ENCODE data around the gene MRPL38. TPM values are rescaled to one million over a fixed set of nuclear protein-coding genes. Genes with fewer than 3 reads are reported as not detected.

Gene MRPL38
- polyA plus RNA-seq, 4 donors = 56.9 to 93.5 (median 65.1) TPM

GRCh38 chr17:75906143-75906884 is 1.6 kb upstream of the MRPL38 start:
- FAIRE-seq = no peak
- Histone ChIP-seq H3K36me3 (ENCODE audit: control insufficient read depth in 3 of 3, insufficient read depth in 2 of 3, low read depth in 1 of 3, low read length in 3 of 3) (peaks cover 0 to 56% (median 0%) of the 10 kb centered on the region in 3 donors), H3K4me3 (ENCODE audit: low read depth in 1 of 3, low read length in 3 of 3) (no peak overlapping the region), H3K27ac (ENCODE audit: low read depth in 1 of 3, low read length in 2 of 3) (peak overlapping the region in 1 of 3 donors; percentile 25), H3K4me1 (ENCODE audit: control insufficient read depth in 3 of 3, insufficient read depth in 2 of 3, low read depth in 1 of 3, low read length in 2 of 3) (peaks cover 2 to 12% (median 3%) of the 10 kb centered on the region in 3 donors), H3K27me3 (ENCODE audit: control insufficient read depth in 3 of 3, insufficient read depth in 3 of 3, low read length in 3 of 3) (no peaks in the 10 kb centered on the region), H3K9me3 (ENCODE audit: control insufficient read depth in 2 of 2, insufficient read depth in 1 of 2, low read depth in 1 of 2, low read length in 1 of 2) (no peaks in the 10 kb centered on the region)
- DNase-seq = no peak
- WGBS, 3 donors = 67 to 80% (median 70%) methylated on average over 10 of the region's 10 CpGs

DNA sequence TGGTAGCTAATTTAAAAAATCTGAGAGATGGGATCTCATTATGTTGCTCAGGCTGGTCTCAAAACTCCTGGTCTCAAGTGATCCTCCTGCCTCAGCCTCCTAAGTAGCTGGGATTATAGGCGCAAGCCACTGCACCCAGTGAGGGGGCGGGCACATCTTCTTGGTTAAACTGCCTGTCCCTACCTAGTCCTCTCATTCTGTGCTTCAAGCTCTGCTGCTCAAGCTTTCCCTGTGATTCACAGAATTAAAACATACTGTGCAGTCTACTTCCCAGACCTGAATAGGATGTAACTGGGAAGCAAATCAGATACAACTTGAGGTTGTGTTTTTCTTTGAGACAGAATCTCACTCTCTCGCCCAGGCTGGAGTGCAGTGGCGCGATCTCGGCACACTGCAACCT is 2.3 kb downstream of the MRPL38 start:
- no peaks in the 10 kb centered on the region for H3K27me3 ChIP-seq (ENCODE audit: control insufficient read depth in 3 of 3, insufficient read depth in 3 of 3, low read length in 3 of 3)
- H3K27ac ChIP-seq (ENCODE audit: low read depth in 1 of 3, low read length in 2 of 3) = no peak overlapping the region
- DNase-seq (no peak), FAIRE-seq (no peak)
- peaks cover 4 to 62% (median 8%) of the 10 kb centered on the region in 3 donors for H3K36me3 ChIP-seq (ENCODE audit: control insufficient read depth in 3 of 3, insufficient read depth in 2 of 3, low read depth in 1 of 3, low read length in 3 of 3)
- H3K9me3 ChIP-seq (ENCODE audit: control insufficient read depth in 2 of 2, insufficient read depth in 1 of 2, low read depth in 1 of 2, low read length in 1 of 2) = no peaks in the 10 kb centered on the region
- peaks cover 2 to 12% (median 3%) of the 10 kb centered on the region in 3 donors for H3K4me1 ChIP-seq (ENCODE audit: control insufficient read depth in 3 of 3, insufficient read depth in 2 of 3, low read depth in 1 of 3, low read length in 2 of 3)
- 94 to 97% (median 95%) methylated on average over 6 of the region's 6 CpGs for WGBS, 3 donors
- no peak overlapping the region for H3K4me3 ChIP-seq (ENCODE audit: low read depth in 1 of 3, low read length in 3 of 3)

- H3K9me3 ChIP-seq (ENCODE audit: control insufficient read depth in 2 of 2, insufficient read depth in 1 of 2, low read depth in 1 of 2, low read length in 1 of 2) = no peaks in the 10 kb centered on the region
- WGBS, 3 donors = 92 to 94% (median 93%) methylated on average over 18 of the region's 18 CpGs
- no peak overlapping the region for H3K27ac ChIP-seq (ENCODE audit: low read depth in 1 of 3, low read length in 2 of 3)
- H3K4me3 ChIP-seq (ENCODE audit: low read depth in 1 of 3, low read length in 3 of 3) = no peak overlapping the region
- H3K36me3 ChIP-seq (ENCODE audit: control insufficient read depth in 3 of 3, insufficient read depth in 2 of 3, low read depth in 1 of 3, low read length in 3 of 3) = peaks cover 4 to 60% (median 8%) of the 10 kb centered on the region in 3 donors
- FAIRE-seq (no peak), DNase-seq (no peak)
- peaks cover 2 to 16% (median 3%) of the 10 kb centered on the region in 3 donors for H3K4me1 ChIP-seq (ENCODE audit: control insufficient read depth in 3 of 3, insufficient read depth in 2 of 3, low read depth in 1 of 3, low read length in 2 of 3)
- H3K27me3 ChIP-seq (ENCODE audit: control insufficient read depth in 3 of 3, insufficient read depth in 3 of 3, low read length in 3 of 3) = no peaks in the 10 kb centered on the region
These were observed 3.0 kb downstream of the MRPL38 start for GRCh38 chr17:75901727-75902126.

GRCh38 chr17:75900691-75901533 is 3.8 kb downstream of the MRPL38 start:
- WGBS, 3 donors = 85 to 91% (median 89%) methylated on average over 13 of the region's 13 CpGs
- FAIRE-seq (no peak), DNase-seq (no peak)
- Histone ChIP-seq H3K9me3 (ENCODE audit: control insufficient read depth in 2 of 2, insufficient read depth in 1 of 2, low read depth in 1 of 2, low read length in 1 of 2) (no peaks in the 10 kb centered on the region), H3K4me3 (ENCODE audit: low read depth in 1 of 3, low read length in 3 of 3) (no peak overlapping the region), H3K27ac (ENCODE audit: low read depth in 1 of 3, low read length in 2 of 3) (no peak overlapping the region), H3K27me3 (ENCODE audit: control insufficient read depth in 3 of 3, insufficient read depth in 3 of 3, low read length in 3 of 3) (no peaks in the 10 kb centered on the region), H3K36me3 (ENCODE audit: control insufficient read depth in 3 of 3, insufficient read depth in 2 of 3, low read depth in 1 of 3, low read length in 3 of 3) (peaks cover 4 to 60% (median 8%) of the 10 kb centered on the region in 3 donors), H3K4me1 (ENCODE audit: control insufficient read depth in 3 of 3, insufficient read depth in 2 of 3, low read depth in 1 of 3, low read length in 2 of 3) (peaks cover 2 to 11% (median 3%) of the 10 kb centered on the region in 3 donors)

- 90 to 96% (median 94%) methylated on average over 21 to 23 of the region's 23 CpGs for WGBS, 3 donors
- H3K36me3 ChIP-seq (ENCODE audit: control insufficient read depth in 3 of 3, insufficient read depth in 2 of 3, low read depth in 1 of 3, low read length in 3 of 3) = peaks cover 4 to 63% (median 8%) of the 10 kb centered on the region in 3 donors
- no peak for FAIRE-seq
These were observed 4.8 kb downstream of the MRPL38 start for GRCh38 chr17:75899767-75900468.

GRCh38 chr17:75899353-75899752 is 5.3 kb downstream of the MRPL38 start:
- Histone ChIP-seq H3K4me1 (ENCODE audit: control insufficient read depth in 3 of 3, insufficient read depth in 2 of 3, low read depth in 1 of 3, low read length in 2 of 3) (peaks cover 2 to 19% (median 5%) of the 10 kb centered on the region in 3 donors), H3K9me3 (ENCODE audit: control insufficient read depth in 2 of 2, insufficient read depth in 1 of 2, low read depth in 1 of 2, low read length in 1 of 2) (no peaks in the 10 kb centered on the region), H3K36me3 (ENCODE audit: control insufficient read depth in 3 of 3, insufficient read depth in 2 of 3, low read depth in 1 of 3, low read length in 3 of 3) (peaks cover 4 to 68% (median 8%) of the 10 kb centered on the region in 3 donors), H3K4me3 (ENCODE audit: low read depth in 1 of 3, low read length in 3 of 3) (no peak overlapping the region), H3K27ac (ENCODE audit: low read depth in 1 of 3, low read length in 2 of 3) (no peak overlapping the region), H3K27me3 (ENCODE audit: control insufficient read depth in 3 of 3, insufficient read depth in 3 of 3, low read length in 3 of 3) (no peaks in the 10 kb centered on the region)
- 91 to 94% (median 94%) methylated on average over 13 of the region's 13 CpGs for WGBS, 3 donors
- DNase-seq = no peak
- no peak for FAIRE-seq

More at GRCh38 chr17:75899767-75900468, 4.8 kb downstream of the MRPL38 start:
- Histone ChIP-seq H3K27ac (ENCODE audit: low read depth in 1 of 3, low read length in 2 of 3) (no peak overlapping the region), H3K4me1 (ENCODE audit: control insufficient read depth in 3 of 3, insufficient read depth in 2 of 3, low read depth in 1 of 3, low read length in 2 of 3) (peaks cover 2 to 14% (median 5%) of the 10 kb centered on the region in 3 donors), H3K4me3 (ENCODE audit: low read depth in 1 of 3, low read length in 3 of 3) (no peak overlapping the region), H3K9me3 (ENCODE audit: control insufficient read depth in 2 of 2, insufficient read depth in 1 of 2, low read depth in 1 of 2, low read length in 1 of 2) (no peaks in the 10 kb centered on the region), H3K27me3 (ENCODE audit: control insufficient read depth in 3 of 3, insufficient read depth in 3 of 3, low read length in 3 of 3) (no peaks in the 10 kb centered on the region)
- no peak for DNase-seq

GRCh38 chr17:75898791-75899190 is 5.9 kb downstream of the MRPL38 start:
- H3K4me3 ChIP-seq (ENCODE audit: low read depth in 1 of 3, low read length in 3 of 3) = no peak overlapping the region
- H3K36me3 ChIP-seq (ENCODE audit: control insufficient read depth in 3 of 3, insufficient read depth in 2 of 3, low read depth in 1 of 3, low read length in 3 of 3) = peaks cover 4 to 74% (median 8%) of the 10 kb centered on the region in 3 donors
- H3K9me3 ChIP-seq (ENCODE audit: control insufficient read depth in 2 of 2, insufficient read depth in 1 of 2, low read depth in 1 of 2, low read length in 1 of 2) = no peaks in the 10 kb centered on the region
- no peak overlapping the region for H3K27ac ChIP-seq (ENCODE audit: low read depth in 1 of 3, low read length in 2 of 3)
- FAIRE-seq = no peak
- no peaks in the 10 kb centered on the region for H3K27me3 ChIP-seq (ENCODE audit: control insufficient read depth in 3 of 3, insufficient read depth in 3 of 3, low read length in 3 of 3)
- peaks cover 0 to 24% (median 2%) of the 10 kb centered on the region in 3 donors for H3K4me1 ChIP-seq (ENCODE audit: control insufficient read depth in 3 of 3, insufficient read depth in 2 of 3, low read depth in 1 of 3, low read length in 2 of 3)
- WGBS, 3 donors = 95 to 98% (median 96%) methylated on average over 16 of the region's 16 CpGs
- no peak for DNase-seq

DNA sequence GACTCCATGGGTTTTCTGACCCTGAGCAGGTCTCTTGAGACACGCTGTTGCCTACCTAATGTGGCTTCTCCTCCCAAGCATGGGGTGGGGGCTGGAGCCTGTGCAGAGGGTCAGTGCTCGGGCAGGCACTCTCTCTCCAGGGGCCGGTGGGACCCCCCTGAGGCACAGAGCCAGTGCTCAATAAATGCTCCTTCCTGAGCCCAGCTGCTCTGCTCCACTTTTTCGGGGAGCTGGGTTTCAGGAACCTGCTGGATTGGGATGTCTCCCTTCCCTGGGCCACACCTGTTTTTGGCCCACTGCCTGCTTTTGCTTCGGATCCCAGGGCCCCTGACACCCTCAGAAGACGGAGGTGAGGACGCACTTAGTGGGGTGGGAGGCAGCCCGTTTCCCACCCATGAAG is 6.6 kb downstream of the MRPL38 start:
- no peaks in the 10 kb centered on the region for H3K27me3 ChIP-seq (ENCODE audit: control insufficient read depth in 3 of 3, insufficient read depth in 3 of 3, low read length in 3 of 3)
- 76 to 88% (median 84%) methylated on average over 8 of the region's 8 CpGs for WGBS, 3 donors
- H3K36me3 ChIP-seq (ENCODE audit: control insufficient read depth in 3 of 3, insufficient read depth in 2 of 3, low read depth in 1 of 3, low read length in 3 of 3) = peaks cover 4 to 79% (median 8%) of the 10 kb centered on the region in 3 donors
- FAIRE-seq = no peak
- no peak overlapping the region for H3K27ac ChIP-seq (ENCODE audit: low read depth in 1 of 3, low read length in 2 of 3)
- H3K4me1 ChIP-seq (ENCODE audit: control insufficient read depth in 3 of 3, insufficient read depth in 2 of 3, low read depth in 1 of 3, low read length in 2 of 3) = peaks cover 0 to 31% (median 2%) of the 10 kb centered on the region in 3 donors
- DNase-seq = no peak
- no peak overlapping the region for H3K4me3 ChIP-seq (ENCODE audit: low read depth in 1 of 3, low read length in 3 of 3)
- no peaks in the 10 kb centered on the region for H3K9me3 ChIP-seq (ENCODE audit: control insufficient read depth in 2 of 2, insufficient read depth in 1 of 2, low read depth in 1 of 2, low read length in 1 of 2)

Measured in small intestine (tissue), 7 donors.